Keratinocyte (primary cell): ENCODE measurements around the gene GNB1L. TPM values are rescaled to one million over a fixed set of nuclear protein-coding genes. Genes with fewer than 3 reads are reported as not detected.

Experiments used
- DNase-seq: peaks from one replicate; pipeline ENCODE4 v3.0.0-alpha.2; 2011; ENCODE audit warnings: low read depth, missing footprints, low spot score
- FAIRE-seq: peaks from 2 replicates; lab custom pipeline; 2011; peaks lifted over from hg19 to GRCh38; lab: Jason Lieb, UNC
- H2AFZ ChIP-seq: 2 replicates; pipeline ENCODE4 v1.6.0; 2012; ENCODE audit warnings: low read length, control low read depth, inconsistent platforms; ENCODE audit not compliant: control insufficient read depth
- H3K27ac ChIP-seq: 2 replicates; pipeline ENCODE4 v1.5.1; 2011; ENCODE audit warnings: low read length; ENCODE audit not compliant: control insufficient read depth, insufficient read depth
- H3K27me3 ChIP-seq: 3 replicates; pipeline ENCODE4 v1.6.0; 2011; ENCODE audit warnings: low read length; ENCODE audit not compliant: control insufficient read depth, insufficient read depth; ENCODE audit errors: extremely low read depth
- H3K36me3 ChIP-seq, 2 experiments: 2 replicates in 1 of 2; 3 replicates in 1 of 2; pipeline ENCODE4 v1.5.1; 2011; ENCODE audit warnings: low read length in 2 of 2, mild to moderate bottlenecking in 1 of 2; ENCODE audit not compliant: control insufficient read depth in 2 of 2, insufficient read depth in 2 of 2; ENCODE audit errors: extremely low read depth in 1 of 2
- H3K4me1 ChIP-seq: 3 replicates; pipeline ENCODE4 v1.5.1; 2011; ENCODE audit warnings: low read length; ENCODE audit not compliant: control insufficient read depth, insufficient read depth; ENCODE audit errors: extremely low read depth
- H3K4me2 ChIP-seq: 3 replicates; pipeline ENCODE4 v1.6.0; 2011; ENCODE audit warnings: low read depth, low read length; ENCODE audit not compliant: control insufficient read depth, insufficient read depth; ENCODE audit errors: extremely low read depth
- H3K4me3 ChIP-seq, 3 experiments: fragments of 200-600 bp in 1 of 3; sonication (generic) in 1 of 3; 2 replicates in 2 of 3; 3 replicates in 1 of 3; pipeline ENCODE4 v1.5.1; 2011 to 2016; ENCODE audit warnings: low read length in 3 of 3, mild to moderate bottlenecking in 3 of 3, control low read depth in 2 of 3, inconsistent platforms in 1 of 3, low read depth in 1 of 3, mixed read lengths in 1 of 3, mixed run types in 1 of 3, moderate library complexity in 1 of 3; ENCODE audit not compliant: control insufficient read depth in 2 of 3, insufficient read depth in 2 of 3; ENCODE audit errors: extremely low read depth in 1 of 3
- H3K79me2 ChIP-seq: 2 replicates; pipeline ENCODE4 v1.6.0; 2012; ENCODE audit warnings: low read length; ENCODE audit not compliant: control insufficient read depth, insufficient read depth
- H3K9ac ChIP-seq: 3 replicates; pipeline ENCODE4 v1.6.0; 2011; ENCODE audit warnings: low read length; ENCODE audit not compliant: control insufficient read depth, insufficient read depth; ENCODE audit errors: extremely low read depth
- H3K9me1 ChIP-seq: 3 replicates; pipeline ENCODE4 v1.6.0; 2011; ENCODE audit warnings: low read length; ENCODE audit not compliant: control insufficient read depth, insufficient read depth; ENCODE audit errors: extremely low read depth
- H3K9me3 ChIP-seq: 2 replicates; pipeline ENCODE4 v1.5.1; 2012; ENCODE audit warnings: low read depth, low read length; ENCODE audit not compliant: control insufficient read depth
- H4K20me1 ChIP-seq: 3 replicates; pipeline ENCODE4 v1.6.0; 2011; ENCODE audit warnings: low read length; ENCODE audit not compliant: control insufficient read depth, insufficient read depth; ENCODE audit errors: extremely low read depth
- CTCF ChIP-seq, 3 experiments: IDR thresholded peaks in 1 of 3; conservative IDR thresholded peaks in 1 of 3; optimal IDR thresholded peaks in 1 of 3; 2 replicates in 2 of 3; 3 replicates in 1 of 3; pipeline versions ENCODE3 to v1.5.1; 2011; ENCODE audit warnings: low read length in 3 of 3, mild to moderate bottlenecking in 3 of 3, moderate library complexity in 2 of 3, control low read depth in 1 of 3, inconsistent platforms in 1 of 3; ENCODE audit not compliant: insufficient read depth in 2 of 3; ENCODE audit errors: extremely low read depth in 1 of 3
- EZH2 ChIP-seq: IDR thresholded peaks from one replicate; pipeline ENCODE4 v1.6.1; 2012; ENCODE audit warnings: inconsistent platforms, mild to moderate bottlenecking, low read length, moderate library complexity
- dilution Hi-C: fragments of 300-500 bp; cut with MboI; formaldehyde crosslinking; loops from one replicate; pipeline ENCODE4 v1.7.0; 2020; ENCODE audit warnings: low sequenced_read_pairs; ENCODE audit not compliant: extremely low pct_ligation_motif_present
- polyA plus RNA-seq, 5 experiments: library from polyadenylated mRNA; depleted of rRNA in 3 of 5; stranded (reverse) in 3 of 5; stranded (forward) in 1 of 5; unstranded in 1 of 5; fragments of >200 nt; gene quantifications; 1 replicate in 1 of 5; 2 replicates in 3 of 5; 3 replicates in 1 of 5; pipeline versions ENCODE4 v1.2.1 to v1.2.3, GENCODE V29; 2011 to 2012; ENCODE audit warnings: missing spikeins in 2 of 5, low read depth in 1 of 5, low replicate concordance in 1 of 5

The GNB1L gene
- polyA plus RNA-seq, 1 donor (not counting 4 experiments of a cell fraction or from before 2014, with no cell fraction given): 2.0 TPM

GRCh38 chr22:19757140-19757984 is 97.3 kb downstream of the GNB1L start:
- DNase-seq (no peak), FAIRE-seq (no peak)
- H3K4me3 ChIP-seq: no peak overlapping the region
- dilution Hi-C loops: no loop called here
- no peaks in the 10 kb centered on the region for H4K20me1 ChIP-seq
- H3K36me3 ChIP-seq: no peaks in the 10 kb centered on the region
- H2AFZ ChIP-seq: no peak overlapping the region
- peaks cover 6% of the 10 kb centered on the region for H3K4me1 ChIP-seq
- H3K4me2 ChIP-seq: peak overlapping the region; percentile 22
- no peak overlapping the region for H3K9ac ChIP-seq
- H3K9me1 ChIP-seq: no peaks in the 10 kb centered on the region
- TF ChIP-seq CTCF (optimal IDR thresholded peaks at IDR 0.05 in 1 of 3, IDR thresholded peaks at IDR 0.05 in 1 of 3, conservative IDR thresholded peaks at IDR 0.05 in 1 of 3; ENCODE audit: extremely low read depth in 1 of 3, insufficient read depth in 2 of 3, low read length in 3 of 3): no peak
- no peak for TF ChIP-seq EZH2
- H3K79me2 ChIP-seq: no peaks in the 10 kb centered on the region
- H3K27me3 ChIP-seq: peaks cover 59% of the 10 kb centered on the region
- no peaks in the 10 kb centered on the region for H3K9me3 ChIP-seq
- no peak overlapping the region for H3K27ac ChIP-seq

- Histone ChIP-seq H2AFZ (peak overlapping the region; percentile 42), H3K36me3 (no peaks in the 10 kb centered on the region), H3K9ac (no peak overlapping the region), H3K27ac (no peak overlapping the region), H3K9me3 (no peaks in the 10 kb centered on the region), H3K79me2 (no peaks in the 10 kb centered on the region), H3K4me3 (peak overlapping the region in 1 of 3 experiments; percentile 11), H3K4me1 (peaks cover 6% of the 10 kb centered on the region), H3K9me1 (no peaks in the 10 kb centered on the region), H3K27me3 (peaks cover 60% of the 10 kb centered on the region), H3K4me2 (peak overlapping the region; percentile 56), H4K20me1 (no peaks in the 10 kb centered on the region)
- DNase-seq (no peak), FAIRE-seq (no peak)
- dilution Hi-C loops: no loop called here
- TF ChIP-seq CTCF (optimal IDR thresholded peaks at IDR 0.05 in 1 of 3, IDR thresholded peaks at IDR 0.05 in 1 of 3, conservative IDR thresholded peaks at IDR 0.05 in 1 of 3; ENCODE audit: extremely low read depth in 1 of 3, insufficient read depth in 2 of 3, low read length in 3 of 3): peak; percentile 52 to 90 (median 81)
- TF ChIP-seq EZH2: peak; percentile 73
These were observed 98.2 kb downstream of the GNB1L start for GRCh38 chr22:19756288-19757128.
